Fibroblast of lung (primary cell): ENCODE measurements around the gene SAMD13. TPM values are rescaled to one million over a fixed set of nuclear protein-coding genes. Genes with fewer than 3 reads are reported as not detected.

Experiments
- DNase-seq, 2 donors: peaks; one replicate each; pipeline versions ENCODE4 v3.0.0 to v3.0.0-alpha.2; 2010; ENCODE audit warnings: low read depth in 2 of 2
- H2AFZ ChIP-seq: 2 replicates; pipeline ENCODE4 v1.5.1; 2012; ENCODE audit warnings: low read length, control low read depth, inconsistent platforms
- H3K27ac ChIP-seq: 2 replicates; pipeline ENCODE4 v1.5.1; 2011; ENCODE audit warnings: low read length, control low read depth; ENCODE audit not compliant: insufficient read depth
- H3K27me3 ChIP-seq: 2 replicates; pipeline ENCODE4 v1.5.1; 2011; ENCODE audit warnings: mild to moderate bottlenecking, low read length; ENCODE audit not compliant: control insufficient read depth, insufficient read depth
- H3K36me3 ChIP-seq: 2 replicates; pipeline ENCODE4 v1.5.1; 2011; ENCODE audit warnings: low read length; ENCODE audit not compliant: control insufficient read depth, insufficient read depth
- H3K4me1 ChIP-seq: 2 replicates; pipeline ENCODE4 v1.5.1; 2011; ENCODE audit warnings: low read length; ENCODE audit not compliant: control insufficient read depth, insufficient read depth; ENCODE audit errors: extremely low read depth
- H3K4me2 ChIP-seq: 2 replicates; pipeline ENCODE4 v1.5.1; 2011; ENCODE audit warnings: low read length, control low read depth; ENCODE audit not compliant: insufficient read depth; ENCODE audit errors: extremely low read depth
- H3K4me3 ChIP-seq, 4 experiments: fragments of 200-600 bp in 1 of 4; sonication (generic) in 1 of 4; replicated peaks in 1 of 4; 2 replicates each; pipeline ENCODE4 v1.5.1; 2011 to 2016; ENCODE audit warnings: low read length in 4 of 4, low read depth in 3 of 4, mild to moderate bottlenecking in 3 of 4, control low read depth in 2 of 4, inconsistent platforms in 1 of 4, mixed read lengths in 1 of 4; ENCODE audit not compliant: insufficient read depth in 1 of 4; ENCODE audit errors: control extremely low read depth in 1 of 4
- H3K79me2 ChIP-seq: 2 replicates; pipeline ENCODE4 v1.5.1; 2012; ENCODE audit warnings: mild to moderate bottlenecking, low read length, inconsistent platforms; ENCODE audit not compliant: control insufficient read depth, insufficient read depth
- H3K9ac ChIP-seq: 2 replicates; pipeline ENCODE4 v1.5.1; 2011; ENCODE audit warnings: mild to moderate bottlenecking, low read length, control low read depth; ENCODE audit not compliant: insufficient read depth
- H3K9me3 ChIP-seq: 2 replicates; pipeline ENCODE4 v1.5.1; 2012; ENCODE audit warnings: low read depth, low read length; ENCODE audit not compliant: control insufficient read depth, insufficient read depth
- H4K20me1 ChIP-seq: 2 replicates; pipeline ENCODE4 v1.5.1; 2011; ENCODE audit warnings: low read length; ENCODE audit not compliant: control insufficient read depth, insufficient read depth; ENCODE audit errors: extremely low read depth
- EZH2 ChIP-seq: IDR thresholded peaks from 2 replicates; pipeline ENCODE4 v1.5.1; 2012; ENCODE audit warnings: low read length, control low read depth, mild to moderate bottlenecking; ENCODE audit errors: missing control alignments
- polyA plus RNA-seq, 2 donors: library from polyadenylated mRNA; depleted of rRNA in 1 of 2; stranded (reverse) in 1 of 2; unstranded in 1 of 2; fragments of >200 nt; gene quantifications; 2 replicates each; pipeline ENCODE4 v1.2.1, GENCODE V29; 2011 to 2012; ENCODE audit warnings: missing spikeins in 1 of 2
- total RNA-seq: library from RNA; depleted of rRNA; stranded (reverse); fragments of >200 nt; gene quantifications from 2 replicates; pipeline ENCODE4 v1.2.1, GENCODE V29; 2014
- TF ChIP-seq, protein P1 (sequence below), 2 donors: IDR thresholded peaks in 1 of 2; conservative IDR thresholded peaks in 1 of 2; 1 replicate in 1 of 2; 2 replicates in 1 of 2; pipeline ENCODE4 v1.5.1; 2011 to 2012; ENCODE audit warnings: low read length in 2 of 2, control low read depth in 1 of 2, inconsistent platforms in 1 of 2, low read depth in 1 of 2, mild to moderate bottlenecking in 1 of 2

Gene SAMD13
- total and polyA plus RNA-seq, 2 donors (not counting 1 experiment from before 2014, with no cell fraction given) = 0.44 to 2.5 TPM

DNA sequence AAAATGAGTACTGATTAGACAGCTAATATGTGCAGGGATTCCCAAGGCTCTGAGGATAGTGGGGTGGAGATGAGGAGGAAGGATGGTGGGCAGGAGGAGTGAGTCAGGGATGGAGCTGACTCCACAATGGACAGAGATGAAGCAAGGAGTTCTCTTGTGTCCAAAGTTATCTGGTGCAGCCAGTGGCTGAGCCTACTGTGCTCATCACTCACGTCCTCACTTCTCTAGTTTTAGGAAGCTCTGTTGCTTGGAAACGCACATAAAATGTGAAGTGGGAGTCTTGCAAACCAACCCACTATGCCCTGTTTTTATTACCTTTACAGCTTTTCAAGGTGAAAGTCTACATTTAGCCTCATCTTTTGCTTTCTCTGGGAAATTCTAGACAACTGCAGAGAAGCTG lies 36.5 kb upstream of the SAMD13 start:
- no peaks in the 10 kb centered on the region for H3K4me1 ChIP-seq
- H3K36me3 ChIP-seq = no peaks in the 10 kb centered on the region
- H3K4me2 ChIP-seq = no peak overlapping the region
- H3K9me3 ChIP-seq = no peaks in the 10 kb centered on the region
- H4K20me1 ChIP-seq = no peaks in the 10 kb centered on the region
- no peaks in the 10 kb centered on the region for H3K27me3 ChIP-seq
- no peak overlapping the region for H2AFZ ChIP-seq
- H3K27ac ChIP-seq = no peak overlapping the region
- no peak for TF ChIP-seq EZH2
- TF ChIP-seq, protein P1, sequence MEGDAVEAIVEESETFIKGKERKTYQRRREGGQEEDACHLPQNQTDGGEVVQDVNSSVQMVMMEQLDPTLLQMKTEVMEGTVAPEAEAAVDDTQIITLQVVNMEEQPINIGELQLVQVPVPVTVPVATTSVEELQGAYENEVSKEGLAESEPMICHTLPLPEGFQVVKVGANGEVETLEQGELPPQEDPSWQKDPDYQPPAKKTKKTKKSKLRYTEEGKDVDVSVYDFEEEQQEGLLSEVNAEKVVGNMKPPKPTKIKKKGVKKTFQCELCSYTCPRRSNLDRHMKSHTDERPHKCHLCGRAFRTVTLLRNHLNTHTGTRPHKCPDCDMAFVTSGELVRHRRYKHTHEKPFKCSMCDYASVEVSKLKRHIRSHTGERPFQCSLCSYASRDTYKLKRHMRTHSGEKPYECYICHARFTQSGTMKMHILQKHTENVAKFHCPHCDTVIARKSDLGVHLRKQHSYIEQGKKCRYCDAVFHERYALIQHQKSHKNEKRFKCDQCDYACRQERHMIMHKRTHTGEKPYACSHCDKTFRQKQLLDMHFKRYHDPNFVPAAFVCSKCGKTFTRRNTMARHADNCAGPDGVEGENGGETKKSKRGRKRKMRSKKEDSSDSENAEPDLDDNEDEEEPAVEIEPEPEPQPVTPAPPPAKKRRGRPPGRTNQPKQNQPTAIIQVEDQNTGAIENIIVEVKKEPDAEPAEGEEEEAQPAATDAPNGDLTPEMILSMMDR (conservative IDR thresholded peaks at IDR 0.05 in 1 of 2, IDR thresholded peaks at IDR 0.05 in 1 of 2; ENCODE audit: low read depth in 1 of 2, low read length in 2 of 2) = no peak
- H3K79me2 ChIP-seq = no peaks in the 10 kb centered on the region
- no peak overlapping the region for H3K4me3 ChIP-seq
- no peak for DNase-seq
- H3K9ac ChIP-seq = no peak overlapping the region

DNA sequence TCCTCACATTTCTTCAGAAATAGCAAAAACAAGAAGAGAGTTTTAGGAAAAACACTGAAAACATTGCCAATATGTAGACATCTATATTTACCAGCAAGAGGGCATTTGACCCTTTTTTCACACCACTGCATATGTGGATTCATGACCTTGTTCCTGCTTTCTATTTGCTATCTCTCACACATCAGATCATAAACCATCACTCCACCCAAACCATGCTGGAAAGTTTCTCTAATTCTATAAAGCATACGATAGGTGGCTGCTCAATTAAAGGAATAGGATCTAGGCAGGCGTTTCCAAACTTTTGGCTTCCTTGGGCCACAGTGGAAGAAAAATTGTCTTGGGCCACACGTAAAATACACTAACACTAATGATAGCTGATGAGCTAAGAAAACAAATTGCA lies 35.6 kb upstream of the SAMD13 start:
- no peaks in the 10 kb centered on the region for H3K9me3 ChIP-seq
- H4K20me1 ChIP-seq = no peaks in the 10 kb centered on the region
- no peak overlapping the region for H3K27ac ChIP-seq
- peaks cover under 1% of the 10 kb centered on the region for H3K4me1 ChIP-seq
- no peaks in the 10 kb centered on the region for H3K36me3 ChIP-seq
- no peaks in the 10 kb centered on the region for H3K79me2 ChIP-seq
- H2AFZ ChIP-seq = no peak overlapping the region
- no peak for TF ChIP-seq EZH2
- TF ChIP-seq, protein P1 (conservative IDR thresholded peaks at IDR 0.05 in 1 of 2, IDR thresholded peaks at IDR 0.05 in 1 of 2; ENCODE audit: low read depth in 1 of 2, low read length in 2 of 2) = no peak
- no peaks in the 10 kb centered on the region for H3K27me3 ChIP-seq
- H3K9ac ChIP-seq = no peak overlapping the region
- no peak overlapping the region for H3K4me3 ChIP-seq
- DNase-seq = no peak
- H3K4me2 ChIP-seq = no peak overlapping the region

DNA sequence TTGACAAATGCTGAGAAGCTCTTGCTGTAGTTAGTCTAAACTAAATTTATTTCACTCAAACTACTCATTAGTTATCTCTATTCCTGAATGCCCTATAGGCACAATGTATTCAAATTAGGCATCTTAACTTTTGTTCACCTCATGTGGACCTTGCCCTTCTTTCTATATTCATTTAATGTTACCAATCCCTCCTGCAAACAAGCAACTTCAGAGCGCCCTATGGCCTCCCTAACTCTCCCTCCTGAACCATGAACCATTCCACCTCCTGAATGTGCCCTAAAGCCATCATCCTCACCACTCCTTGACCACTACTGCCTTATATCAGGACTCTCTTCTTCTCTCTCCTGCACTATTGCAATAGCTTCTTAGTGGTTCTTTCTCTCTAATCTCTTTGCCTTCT lies 34.8 kb upstream of the SAMD13 start:
- H4K20me1 ChIP-seq = no peaks in the 10 kb centered on the region
- DNase-seq = no peak

More for the DNA sequence above, 34.8 kb upstream of the SAMD13 start:
- H3K36me3 ChIP-seq = no peaks in the 10 kb centered on the region
- H3K27me3 ChIP-seq = no peaks in the 10 kb centered on the region
- no peak overlapping the region for H3K9ac ChIP-seq
- peaks cover 5% of the 10 kb centered on the region for H3K4me1 ChIP-seq
- H3K9me3 ChIP-seq = no peaks in the 10 kb centered on the region
- H3K27ac ChIP-seq = no peak overlapping the region
- no peak overlapping the region for H2AFZ ChIP-seq
- H3K4me3 ChIP-seq = no peak overlapping the region
- no peak for TF ChIP-seq EZH2
- no peak overlapping the region for H3K4me2 ChIP-seq
- no peaks in the 10 kb centered on the region for H3K79me2 ChIP-seq
